HG03196 (cell line): ENCODE measurements around the gene PRUNE2.

Source experiments
- ATAC-seq: cut with Tn5 transposase; IDR thresholded peaks from one replicate; pipeline ENCODE4 v1.9.1; 2021; ENCODE audit not compliant: unreplicated experiment

PRUNE2 gene

DNA sequence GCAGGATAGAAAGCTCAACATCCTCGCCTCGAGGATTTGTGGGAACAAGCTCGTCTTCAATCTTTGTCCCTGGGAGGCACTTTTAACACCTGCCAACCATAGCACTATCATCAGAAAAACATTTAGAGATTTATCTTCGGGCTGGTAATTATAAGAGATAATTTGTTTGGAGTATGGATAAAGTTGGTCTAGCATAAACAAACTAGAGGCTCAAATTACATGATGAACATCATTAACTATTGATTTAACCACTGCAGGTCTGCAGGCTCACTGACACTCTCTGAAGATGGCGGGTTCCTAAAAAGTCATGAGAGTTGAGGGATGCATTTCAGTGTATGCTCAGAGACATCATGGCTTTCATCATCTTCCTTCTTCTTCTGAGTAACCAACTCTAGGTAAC lies 167.5 kb downstream of the PRUNE2 start:
- ATAC-seq = no peak

DNA sequence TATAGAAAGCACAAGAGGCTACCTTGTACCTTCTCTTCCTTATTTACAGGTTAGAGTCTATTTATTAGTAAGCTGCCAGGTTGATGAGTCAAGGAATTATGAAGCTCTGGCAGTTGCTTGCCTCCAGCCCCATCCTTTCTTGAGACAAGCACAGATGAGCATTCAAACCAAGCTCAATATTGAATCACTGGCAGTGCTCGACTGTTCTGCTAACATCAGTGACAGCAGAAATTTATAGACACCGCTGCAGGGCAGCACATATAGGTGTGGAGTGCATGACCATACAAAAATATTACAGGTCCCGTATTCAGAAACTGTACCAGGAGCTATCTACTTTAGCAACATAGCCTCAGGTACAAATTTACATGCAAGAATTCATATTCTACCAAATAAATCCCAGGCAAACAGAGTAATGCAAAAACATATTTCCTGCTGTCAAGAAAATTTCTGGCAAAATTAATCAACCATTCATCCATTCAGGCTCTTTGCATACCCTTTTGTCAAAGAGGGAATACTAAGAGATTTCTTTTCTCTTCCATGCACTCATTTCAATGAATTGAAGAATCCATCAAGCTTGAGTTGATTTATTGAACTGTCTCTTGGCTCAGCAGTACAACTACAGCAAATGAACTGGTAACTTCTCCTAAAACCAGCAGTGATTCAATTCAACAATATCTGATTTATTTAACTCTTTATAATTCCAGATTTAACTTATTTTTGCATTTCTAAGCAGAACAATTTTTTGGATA lies 168.6 kb downstream of the PRUNE2 start:
- no peak for ATAC-seq

DNA sequence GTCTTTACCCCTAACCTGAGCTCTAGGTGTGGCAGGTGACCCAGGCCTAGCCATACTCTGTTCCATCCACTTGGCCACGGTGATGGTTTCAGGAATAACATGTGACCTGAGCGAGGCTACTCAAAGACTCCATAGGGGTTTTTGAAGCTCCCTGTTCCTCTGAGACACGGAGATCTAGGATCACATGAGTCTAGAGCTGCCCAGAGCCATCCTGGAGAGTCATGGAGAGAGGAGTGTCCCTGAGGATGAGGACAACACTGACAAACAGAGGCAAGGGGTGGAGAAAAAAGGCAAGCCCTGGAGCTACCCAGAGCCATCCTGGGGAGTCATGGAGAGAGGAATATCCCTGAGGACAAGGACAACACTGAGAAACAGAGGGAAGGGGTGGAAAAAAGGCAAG lies 171.2 kb downstream of the PRUNE2 start:
- ATAC-seq = no peak

DNA sequence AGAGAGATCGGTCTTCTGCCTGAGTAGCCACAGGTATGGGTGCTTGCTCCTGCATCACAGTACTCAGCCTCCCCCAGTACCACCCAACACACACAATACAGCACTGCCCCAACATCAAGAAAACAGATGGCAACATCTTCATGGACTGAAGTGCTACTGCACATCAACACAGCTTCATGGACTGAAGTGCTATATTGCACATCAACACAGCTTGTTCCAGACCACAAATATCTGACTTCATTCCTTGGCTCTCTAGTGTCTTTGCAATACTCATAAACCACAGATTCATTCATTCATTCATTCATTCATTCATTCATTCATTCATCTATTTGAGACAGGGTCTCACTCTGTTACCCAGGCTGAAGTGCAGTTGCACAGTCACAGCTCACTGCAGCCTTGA lies 172.8 kb downstream of the PRUNE2 start:
- no peak for ATAC-seq

DNA sequence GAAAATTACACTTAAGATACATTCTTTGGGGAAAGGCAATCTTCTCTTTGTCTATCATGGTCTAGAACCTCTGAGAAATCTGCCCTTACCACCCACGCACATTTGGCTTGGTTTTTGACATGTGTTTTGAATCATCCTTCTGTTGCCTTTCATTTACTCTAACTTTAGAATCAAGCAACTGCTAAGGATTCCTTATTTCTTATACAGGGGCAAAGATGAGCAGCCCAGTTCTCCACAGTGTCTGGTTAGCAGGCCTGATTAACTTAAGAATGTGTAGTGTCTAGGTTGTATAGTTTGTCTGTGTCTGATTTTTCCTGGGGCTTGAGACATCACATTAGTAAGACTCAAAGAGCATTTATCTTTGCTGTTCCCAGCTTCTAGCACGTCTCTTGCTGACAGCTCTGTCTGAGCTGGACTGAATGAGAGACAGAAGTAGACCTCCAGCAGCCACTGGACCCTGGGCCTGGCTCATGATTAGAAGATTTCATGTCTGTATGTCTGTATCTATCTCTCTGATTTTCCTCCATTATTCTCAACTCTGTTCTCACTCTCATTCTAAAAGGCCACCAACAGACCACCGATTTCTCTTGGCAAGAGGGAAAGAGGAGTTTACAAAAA lies 173.5 kb downstream of the PRUNE2 start:
- no peak for ATAC-seq

DNA sequence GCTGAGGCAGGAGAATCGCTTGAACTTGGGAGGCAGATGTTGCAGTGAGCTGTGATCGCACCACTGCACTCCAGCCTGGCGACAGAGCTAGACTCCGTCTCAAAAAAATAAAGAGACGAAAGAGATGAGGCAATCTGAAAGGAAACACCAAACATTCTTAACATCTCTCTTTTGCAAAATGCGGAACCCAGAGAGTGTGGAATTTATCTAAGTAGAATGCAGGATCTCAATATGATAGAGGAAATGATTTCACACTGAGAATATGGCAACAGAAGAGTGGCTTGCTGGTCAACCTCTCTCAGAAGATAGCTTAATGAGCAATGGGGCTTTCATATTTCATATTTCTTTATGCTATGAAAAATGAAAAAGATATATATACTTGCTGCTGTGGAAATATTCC lies 175.1 kb downstream of the PRUNE2 start:
- no peak for ATAC-seq

DNA sequence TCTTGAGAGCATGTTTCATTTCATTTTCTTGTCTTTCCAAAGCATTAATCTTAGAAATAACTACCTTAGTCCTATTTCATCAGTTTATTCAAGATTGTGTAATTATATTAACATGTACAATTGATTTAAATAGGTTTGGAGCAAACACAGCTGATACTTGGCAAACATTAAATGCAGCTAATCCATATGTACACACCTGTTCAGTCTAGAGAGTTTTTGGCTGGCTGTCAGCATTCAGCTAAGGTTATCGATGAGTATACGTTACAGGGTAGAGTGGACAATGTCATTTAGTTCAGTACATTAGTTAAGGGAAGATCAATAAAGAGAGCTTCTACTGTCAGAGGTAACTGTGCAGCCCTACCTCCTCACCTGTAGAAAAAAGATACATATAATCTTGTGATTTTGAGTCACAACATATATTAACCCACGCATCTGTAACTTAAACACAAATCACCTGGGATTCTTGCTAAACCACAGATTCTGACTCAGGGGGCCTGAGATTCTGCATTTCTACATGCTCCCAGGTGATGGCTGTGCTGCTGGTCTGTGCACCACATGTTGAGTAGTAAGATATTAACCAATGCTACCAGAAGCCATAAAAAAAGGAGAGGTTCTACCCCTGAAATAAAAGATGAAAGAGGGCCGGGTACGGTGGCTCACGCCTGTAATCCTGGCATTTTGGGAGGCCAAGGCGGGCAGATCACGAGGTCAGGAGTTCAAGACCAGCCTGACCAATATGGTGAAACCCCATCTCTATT lies 175.8 kb downstream of the PRUNE2 start:
- ATAC-seq = no peak

DNA sequence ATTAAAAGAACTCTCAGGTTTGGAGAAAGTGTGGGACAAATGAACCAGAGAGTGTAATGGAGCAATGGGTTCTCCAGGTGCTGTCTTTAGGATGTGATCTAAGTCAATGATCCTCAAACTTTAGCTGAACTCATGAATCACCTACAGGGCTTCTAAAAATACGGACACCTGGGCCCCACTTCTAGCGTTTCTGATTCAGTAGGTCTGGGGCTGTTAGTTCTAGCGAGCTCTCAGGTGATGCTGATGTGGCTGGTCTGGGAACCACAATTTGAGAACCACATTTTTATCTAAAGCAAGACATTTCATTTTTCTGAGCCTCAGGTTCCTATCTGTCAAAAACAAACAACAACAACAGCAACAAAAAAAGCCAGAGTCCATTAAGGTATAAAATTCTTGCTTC lies 176.8 kb downstream of the PRUNE2 start:
- no peak for ATAC-seq

DNA sequence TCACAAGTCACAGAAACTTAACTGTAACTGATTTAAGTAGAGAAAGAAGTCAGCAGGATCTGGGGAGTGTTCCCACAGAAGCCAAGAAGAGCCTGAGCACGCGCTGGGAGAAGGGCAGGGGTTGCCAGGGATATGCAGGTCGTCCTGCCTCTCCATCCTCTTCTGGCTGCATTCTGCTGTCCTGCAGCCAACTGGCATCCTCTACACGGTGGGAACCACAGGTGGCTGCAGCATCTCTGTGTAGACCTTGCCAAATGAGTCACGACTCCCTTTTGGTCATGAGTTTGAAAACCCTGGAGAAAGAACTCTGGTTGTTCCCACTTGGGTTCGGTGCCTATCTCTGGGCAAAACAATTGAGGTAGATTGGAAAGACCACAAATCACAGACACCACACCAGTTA lies 180.0 kb downstream of the PRUNE2 start:
- no peak for ATAC-seq

DNA sequence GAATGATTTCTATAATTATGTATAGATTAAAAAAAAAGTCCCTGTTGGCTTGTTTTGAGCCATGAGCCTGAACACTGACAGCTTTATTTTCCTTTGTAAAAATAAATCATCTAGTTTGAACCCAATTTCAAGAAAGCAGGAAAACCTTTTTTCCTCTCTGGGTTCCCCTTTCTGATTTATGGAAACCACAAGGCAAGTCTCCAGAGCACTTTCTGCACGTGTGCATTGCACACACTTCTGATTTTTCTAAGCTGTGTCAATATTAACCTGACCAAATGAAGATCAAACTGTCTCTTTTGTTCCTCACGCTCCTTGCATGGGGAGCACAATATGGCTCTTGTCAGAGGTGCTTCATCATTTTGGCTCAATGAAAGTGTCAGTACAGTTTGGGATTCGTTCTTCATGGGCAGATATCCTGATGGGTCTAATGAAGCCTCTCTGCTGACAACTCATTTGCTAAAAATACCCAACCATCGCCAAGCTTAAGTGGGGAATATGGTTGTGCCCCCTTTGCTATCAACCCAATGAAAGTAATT lies 180.8 kb downstream of the PRUNE2 start:
- ATAC-seq = no peak

DNA sequence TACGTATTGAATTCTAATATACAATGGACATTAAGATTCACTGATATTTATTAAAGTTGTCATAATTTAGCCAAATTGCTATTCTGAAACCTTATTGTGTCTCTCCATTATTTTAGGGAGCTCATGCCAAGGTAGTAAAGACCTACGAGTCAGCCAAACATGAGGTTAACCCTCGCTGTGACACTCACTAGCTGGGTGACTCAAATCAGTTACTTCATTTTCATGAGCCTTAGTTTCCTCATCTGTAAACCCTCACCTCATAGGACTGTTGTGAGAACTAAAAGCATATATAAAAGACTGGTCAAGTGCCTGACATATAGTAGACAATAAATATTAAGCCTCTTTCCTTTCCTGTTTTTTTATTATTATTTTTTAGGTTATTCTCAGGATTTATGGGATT lies 185.7 kb downstream of the PRUNE2 start:
- ATAC-seq = no peak

DNA sequence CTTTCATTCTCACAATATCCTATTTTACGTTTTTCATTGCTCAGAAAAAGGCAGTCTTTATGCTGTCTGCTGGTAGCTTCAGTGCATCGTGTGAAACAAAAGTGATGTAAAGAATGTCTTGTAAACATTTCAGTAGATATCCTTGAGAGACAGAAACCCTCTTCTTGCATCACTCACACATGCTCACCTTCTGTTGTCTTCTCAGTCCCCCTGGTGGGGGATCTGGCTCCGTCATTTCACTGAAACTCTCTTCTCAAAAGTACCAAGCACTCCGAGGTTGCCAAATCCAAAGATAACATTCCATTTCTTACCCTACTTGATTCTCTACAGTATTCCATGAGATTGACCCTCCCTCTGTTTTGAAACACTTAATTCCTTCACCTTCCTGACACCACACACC lies 187.7 kb downstream of the PRUNE2 start:
- ATAC-seq = no peak

DNA sequence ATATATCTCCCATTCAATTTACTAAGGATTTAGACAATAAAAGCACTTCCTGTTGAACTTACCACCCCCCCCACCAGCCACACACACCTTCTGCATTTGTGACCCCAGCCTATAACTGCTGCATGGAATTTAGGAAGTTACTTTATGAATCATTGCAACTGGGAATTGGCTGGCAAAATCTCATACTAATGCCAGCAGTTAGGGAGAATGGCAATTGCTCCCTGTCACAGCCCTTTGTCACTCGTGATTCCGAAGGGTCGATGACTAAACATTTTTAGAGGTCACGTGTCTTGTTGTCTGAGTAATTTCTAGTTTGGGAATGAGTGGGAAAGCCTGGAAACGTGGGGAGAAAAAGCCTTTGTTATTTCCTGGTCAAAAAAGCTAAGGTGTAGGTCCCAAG lies 188.3 kb downstream of the PRUNE2 start:
- no peak for ATAC-seq

DNA sequence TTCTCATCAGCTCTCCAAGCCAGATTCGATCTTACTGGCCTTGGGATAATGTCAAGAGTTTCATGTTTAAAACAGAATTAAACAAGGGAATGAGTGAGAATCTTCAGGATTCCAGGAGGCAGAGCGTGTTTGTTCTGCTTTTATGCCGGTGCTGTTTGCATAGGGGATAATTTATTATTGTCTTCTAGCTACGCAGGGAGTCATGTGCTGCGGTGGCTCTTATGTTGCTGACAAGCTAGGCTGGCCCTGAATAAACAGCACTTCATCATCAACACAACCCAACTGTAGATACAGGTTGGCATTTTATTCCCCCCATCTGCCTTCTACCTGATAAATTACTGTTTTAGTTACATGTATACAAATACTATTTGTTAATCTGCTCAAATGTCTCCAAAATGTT lies 188.7 kb downstream of the PRUNE2 start:
- no peak for ATAC-seq

DNA sequence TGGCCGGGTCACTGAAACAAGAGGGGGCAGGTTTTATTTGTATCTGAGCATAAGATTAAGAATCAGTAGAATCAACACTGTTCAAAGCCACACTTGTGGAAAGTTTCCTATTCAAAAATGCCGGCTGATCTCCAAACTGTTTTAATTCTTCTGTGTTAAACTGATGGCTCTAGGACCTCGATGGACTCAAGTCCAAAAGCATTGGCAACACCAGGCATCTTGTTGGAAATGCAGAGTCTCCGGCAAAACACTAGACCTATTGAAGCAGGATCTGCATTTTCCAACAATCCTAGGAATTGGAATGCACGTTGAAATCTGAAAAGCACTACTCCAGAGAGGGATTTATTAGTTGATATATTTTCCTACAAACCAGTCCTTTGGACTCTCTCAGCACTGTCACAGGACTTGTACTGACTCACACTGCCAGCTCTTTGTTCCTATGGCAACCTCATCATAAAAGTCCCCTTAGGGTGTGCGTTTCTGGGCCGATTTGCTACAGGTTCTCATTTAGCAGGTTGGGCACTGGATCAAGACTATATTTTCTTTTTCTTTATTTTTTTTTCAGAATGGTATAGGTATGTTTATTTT lies 189.7 kb downstream of the PRUNE2 start:
- no peak for ATAC-seq

DNA sequence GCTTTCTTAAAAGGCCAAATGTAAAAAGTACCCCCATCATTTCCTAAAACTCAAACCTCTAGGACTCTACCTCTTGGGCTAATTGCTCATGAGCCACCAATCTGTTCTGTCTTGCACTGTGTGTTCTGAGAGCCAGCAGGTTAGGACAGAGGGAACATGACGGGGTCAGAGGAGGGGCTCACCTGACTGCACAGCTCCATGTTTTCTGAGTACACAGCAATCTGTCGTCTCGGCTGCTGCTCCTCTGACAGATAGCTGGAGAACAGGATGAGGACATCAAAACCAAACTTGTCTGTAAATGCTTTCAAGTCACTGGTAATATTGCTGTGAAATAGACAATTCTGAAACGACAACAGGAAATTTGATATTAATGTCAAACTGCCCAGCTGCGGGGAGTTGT lies 192.5 kb downstream of the PRUNE2 start:
- no peak for ATAC-seq

DNA sequence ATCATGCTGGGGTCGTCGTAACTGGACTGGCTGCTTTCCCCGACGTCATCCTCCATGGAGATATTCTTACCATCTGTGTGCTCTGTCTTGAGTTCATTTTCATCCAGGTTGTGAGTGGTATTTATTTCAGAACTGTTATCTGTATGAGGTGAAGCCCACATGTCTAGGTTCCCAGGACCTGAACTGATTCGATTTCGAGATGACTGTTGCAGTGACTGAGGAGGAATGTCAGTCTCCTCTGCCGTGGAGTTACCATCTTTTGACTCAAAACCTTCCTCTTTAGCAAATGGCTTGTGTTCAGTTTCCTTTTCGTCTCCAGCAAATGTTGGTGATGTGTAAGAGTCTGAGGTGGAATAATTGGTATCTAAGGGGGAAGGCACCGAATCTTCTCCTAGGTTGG lies 196.9 kb downstream of the PRUNE2 start:
- no peak for ATAC-seq

DNA sequence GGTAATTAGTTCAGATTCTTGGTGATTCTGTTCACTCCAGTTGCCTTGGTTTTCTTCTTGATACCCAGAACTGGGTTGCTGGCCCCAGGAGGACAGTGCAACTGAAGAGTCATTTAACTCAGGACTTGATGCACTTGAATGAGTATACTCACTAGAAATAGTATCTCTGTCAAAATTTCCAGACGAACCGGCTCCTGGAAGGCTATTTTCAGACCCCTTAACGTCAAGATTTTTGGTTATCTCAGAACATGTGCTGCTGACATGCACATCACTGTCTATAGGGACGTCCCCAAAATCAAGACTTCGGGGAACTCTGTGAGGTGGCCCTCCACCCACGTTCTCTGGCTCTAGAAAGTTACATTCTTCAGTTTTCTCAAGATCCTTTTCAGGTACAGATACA lies 198.4 kb downstream of the PRUNE2 start:
- ATAC-seq = no peak

DNA sequence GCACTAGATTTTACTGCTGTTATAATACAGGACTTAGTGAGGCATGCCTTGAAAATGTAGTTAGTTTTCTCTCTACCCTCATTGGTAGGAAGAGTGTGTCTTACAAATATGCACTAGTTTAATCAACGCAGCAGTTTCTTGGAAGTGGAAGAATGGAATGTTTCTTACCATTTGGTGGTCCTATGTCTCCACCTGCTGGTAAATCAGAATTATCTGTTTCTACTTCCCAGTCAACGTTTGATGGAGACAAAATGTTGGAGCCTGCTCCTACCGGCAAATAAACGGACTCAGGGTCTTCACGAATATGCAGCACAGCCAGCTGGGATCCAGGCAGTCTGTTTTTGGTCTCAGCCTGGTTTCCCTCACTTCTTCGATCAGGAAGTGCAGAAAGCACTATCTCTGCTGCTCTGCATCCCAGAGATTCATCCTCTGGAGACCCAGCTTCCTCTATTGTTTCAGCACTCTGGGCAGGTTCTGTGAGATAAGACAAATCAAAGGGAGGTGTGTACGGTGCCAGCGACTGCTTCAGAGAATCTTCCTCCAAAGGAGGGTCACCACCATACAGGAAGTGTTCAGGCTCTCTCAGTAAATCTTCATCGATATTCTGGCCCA lies 201.2 kb downstream of the PRUNE2 start:
- no peak for ATAC-seq

DNA sequence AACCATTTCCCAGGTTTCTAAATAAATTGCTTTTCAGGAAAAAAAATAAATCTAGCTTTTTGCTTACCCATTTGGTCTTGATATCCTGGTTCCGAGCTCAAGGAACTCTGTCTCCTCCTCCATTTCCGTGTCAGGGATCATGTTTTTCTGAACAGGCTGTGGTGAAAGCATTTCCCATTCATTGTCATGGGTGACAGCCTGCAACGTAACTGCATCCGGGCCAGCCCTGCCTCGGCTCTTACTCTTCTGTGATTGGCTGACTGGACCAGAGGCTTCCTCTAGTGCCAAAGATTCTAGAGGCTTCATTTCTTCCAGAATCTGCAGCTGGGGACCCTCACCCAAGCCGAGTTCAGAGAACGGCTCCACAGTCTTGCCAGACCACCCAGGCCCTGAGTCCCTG lies 202.6 kb downstream of the PRUNE2 start:
- no peak for ATAC-seq

DNA sequence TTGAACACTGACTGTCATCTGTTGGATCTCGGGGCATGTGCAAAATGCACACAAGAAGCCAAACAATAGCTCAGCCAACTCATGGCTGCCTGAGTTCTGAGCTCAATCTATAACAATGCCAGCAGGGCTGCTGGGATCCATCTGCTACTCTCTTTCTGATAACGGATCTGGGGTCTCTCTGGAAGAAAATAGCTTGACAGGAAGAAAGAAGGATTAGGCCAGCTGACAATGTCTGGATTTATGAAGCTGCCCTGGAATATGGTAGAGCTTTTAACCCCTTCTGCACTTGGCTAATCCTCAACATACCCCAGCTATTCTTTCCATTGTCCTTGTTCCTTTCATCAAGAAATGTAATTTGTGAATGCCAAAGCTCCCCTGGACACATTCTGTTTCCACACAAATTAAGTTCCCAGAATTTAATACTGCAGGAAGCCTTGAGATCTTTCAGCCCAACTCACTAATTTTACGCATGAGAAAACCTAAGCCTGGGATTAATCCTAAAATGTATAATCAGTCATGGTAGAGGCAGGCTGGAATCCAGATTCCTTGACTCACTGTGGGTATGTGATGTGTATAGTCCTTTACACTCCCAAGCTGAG lies 204.4 kb downstream of the PRUNE2 start:
- no peak for ATAC-seq
